ENCODE results near the gene EXOSC9.

Gene EXOSC9

GRCh38 chr4:121784401-121784800 is 16.7 kb upstream of the EXOSC9 start:
- no peak overlapping the region for H3K9ac ChIP-seq (ENCODE audit: insufficient read length)
- TF ChIP-seq EZH2 (IDR thresholded peaks at IDR 0.05) (no peak), POLR2AphosphoS5 (IDR thresholded peaks at IDR 0.05; ENCODE audit: borderline replicate concordance, low read depth, low read length) (no peak), FOXP2 (optimal IDR thresholded peaks at IDR 0.05; ENCODE audit: control extremely low read depth, extremely low read length, insufficient read depth) (no peak)
- H3K4me3 ChIP-seq: no peak overlapping the region
- H3K36me3 ChIP-seq (ENCODE audit: insufficient read depth, low read length): no peaks in the 10 kb centered on the region
- no peaks in the 10 kb centered on the region for H3K9me3 ChIP-seq (ENCODE audit: low read depth, low read length)
- DNase-seq (ENCODE audit: low read depth, low spot score): no peak
- H3K27ac ChIP-seq: no peak overlapping the region

- no peaks in the 10 kb centered on the region for H3K9me3 ChIP-seq (ENCODE audit: low read depth, low read length)
- DNase-seq (ENCODE audit: low read depth, low spot score): no peak
- TF ChIP-seq FOXP2 (optimal IDR thresholded peaks at IDR 0.05; ENCODE audit: control extremely low read depth, extremely low read length, insufficient read depth) (no peak), POLR2AphosphoS5 (IDR thresholded peaks at IDR 0.05; ENCODE audit: borderline replicate concordance, low read depth, low read length) (no peak), EZH2 (IDR thresholded peaks at IDR 0.05) (no peak)
- no peak overlapping the region for H3K9ac ChIP-seq (ENCODE audit: insufficient read length)
- no peak overlapping the region for H3K4me3 ChIP-seq
- no peaks in the 10 kb centered on the region for H3K36me3 ChIP-seq (ENCODE audit: insufficient read depth, low read length)
- H3K27ac ChIP-seq: no peak overlapping the region
Measured at GRCh38 chr4:121784975-121785374, 16.1 kb upstream of the EXOSC9 start.

- DNase-seq (ENCODE audit: low read depth, low spot score): no peak
- TF ChIP-seq EZH2 (IDR thresholded peaks at IDR 0.05) (no peak), FOXP2 (optimal IDR thresholded peaks at IDR 0.05; ENCODE audit: control extremely low read depth, extremely low read length, insufficient read depth) (no peak), POLR2AphosphoS5 (IDR thresholded peaks at IDR 0.05; ENCODE audit: borderline replicate concordance, low read depth, low read length) (no peak)
- H3K27ac ChIP-seq: no peak overlapping the region
- no peak overlapping the region for H3K9ac ChIP-seq (ENCODE audit: insufficient read length)
- no peaks in the 10 kb centered on the region for H3K9me3 ChIP-seq (ENCODE audit: low read depth, low read length)
- no peaks in the 10 kb centered on the region for H3K36me3 ChIP-seq (ENCODE audit: insufficient read depth, low read length)
- no peak overlapping the region for H3K4me3 ChIP-seq
Measured at GRCh38 chr4:121785479-121785878, 15.6 kb upstream of the EXOSC9 start.

GRCh38 chr4:121786221-121786620 is 14.9 kb upstream of the EXOSC9 start:
- DNase-seq (ENCODE audit: low read depth, low spot score): no peak
- no peak overlapping the region for H3K27ac ChIP-seq
- H3K4me3 ChIP-seq: no peak overlapping the region
- TF ChIP-seq EZH2 (IDR thresholded peaks at IDR 0.05) (no peak), POLR2AphosphoS5 (IDR thresholded peaks at IDR 0.05; ENCODE audit: borderline replicate concordance, low read depth, low read length) (no peak), FOXP2 (optimal IDR thresholded peaks at IDR 0.05; ENCODE audit: control extremely low read depth, extremely low read length, insufficient read depth) (no peak)
- H3K36me3 ChIP-seq (ENCODE audit: insufficient read depth, low read length): no peaks in the 10 kb centered on the region
- no peaks in the 10 kb centered on the region for H3K9me3 ChIP-seq (ENCODE audit: low read depth, low read length)
- H3K9ac ChIP-seq (ENCODE audit: insufficient read length): no peak overlapping the region

GRCh38 chr4:121788896-121789295 is 12.2 kb upstream of the EXOSC9 start:
- TF ChIP-seq POLR2AphosphoS5 (IDR thresholded peaks at IDR 0.05; ENCODE audit: borderline replicate concordance, low read depth, low read length) (no peak), EZH2 (IDR thresholded peaks at IDR 0.05) (no peak), FOXP2 (optimal IDR thresholded peaks at IDR 0.05; ENCODE audit: control extremely low read depth, extremely low read length, insufficient read depth) (no peak)
- Histone ChIP-seq H3K9ac (ENCODE audit: insufficient read length) (no peak overlapping the region), H3K9me3 (ENCODE audit: low read depth, low read length) (no peaks in the 10 kb centered on the region), H3K36me3 (ENCODE audit: insufficient read depth, low read length) (no peaks in the 10 kb centered on the region), H3K4me3 (no peak overlapping the region), H3K27ac (no peak overlapping the region)
- DNase-seq (ENCODE audit: low read depth, low spot score): no peak

- TF ChIP-seq POLR2AphosphoS5 (IDR thresholded peaks at IDR 0.05; ENCODE audit: borderline replicate concordance, low read depth, low read length) (no peak), EZH2 (IDR thresholded peaks at IDR 0.05) (no peak), FOXP2 (optimal IDR thresholded peaks at IDR 0.05; ENCODE audit: control extremely low read depth, extremely low read length, insufficient read depth) (no peak)
- Histone ChIP-seq H3K9ac (ENCODE audit: insufficient read length) (no peak overlapping the region), H3K4me3 (no peak overlapping the region), H3K36me3 (ENCODE audit: insufficient read depth, low read length) (no peaks in the 10 kb centered on the region), H3K27ac (no peak overlapping the region), H3K9me3 (ENCODE audit: low read depth, low read length) (no peaks in the 10 kb centered on the region)
- no peak for DNase-seq (ENCODE audit: low read depth, low spot score)
Measured at GRCh38 chr4:121789455-121789854, 11.7 kb upstream of the EXOSC9 start.

- Histone ChIP-seq H3K27ac (no peak overlapping the region), H3K36me3 (ENCODE audit: insufficient read depth, low read length) (no peaks in the 10 kb centered on the region), H3K9ac (ENCODE audit: insufficient read length) (no peak overlapping the region), H3K4me3 (no peak overlapping the region), H3K9me3 (ENCODE audit: low read depth, low read length) (no peaks in the 10 kb centered on the region)
- no peak for DNase-seq (ENCODE audit: low read depth, low spot score)
- TF ChIP-seq POLR2AphosphoS5 (IDR thresholded peaks at IDR 0.05; ENCODE audit: borderline replicate concordance, low read depth, low read length) (no peak), FOXP2 (optimal IDR thresholded peaks at IDR 0.05; ENCODE audit: control extremely low read depth, extremely low read length, insufficient read depth) (no peak), EZH2 (IDR thresholded peaks at IDR 0.05) (no peak)
Measured at GRCh38 chr4:121789960-121790829, 10.9 kb upstream of the EXOSC9 start.

- Histone ChIP-seq H3K27ac (no peak overlapping the region), H3K9ac (ENCODE audit: insufficient read length) (no peak overlapping the region)
- DNase-seq (ENCODE audit: low read depth, low spot score): no peak
Measured at GRCh38 chr4:121790976-121791375, 10.1 kb upstream of the EXOSC9 start.

More at GRCh38 chr4:121790976-121791375, 10.1 kb upstream of the EXOSC9 start:
- Histone ChIP-seq H3K4me3 (no peak overlapping the region), H3K9me3 (ENCODE audit: low read depth, low read length) (no peaks in the 10 kb centered on the region), H3K36me3 (ENCODE audit: insufficient read depth, low read length) (no peaks in the 10 kb centered on the region)
- TF ChIP-seq FOXP2 (optimal IDR thresholded peaks at IDR 0.05; ENCODE audit: control extremely low read depth, extremely low read length, insufficient read depth) (no peak), EZH2 (IDR thresholded peaks at IDR 0.05) (no peak), POLR2AphosphoS5 (IDR thresholded peaks at IDR 0.05; ENCODE audit: borderline replicate concordance, low read depth, low read length) (no peak)
